Esophagus squamous epithelium (tissue), 5 donors: Measurements from ENCODE around the gene LMNTD2. TPM values are rescaled to one million over a fixed set of nuclear protein-coding genes. Genes with fewer than 3 reads are reported as not detected.

Experiments used
- DNase-seq: peaks from one replicate; lab custom pipeline; 2025; lab: John Stamatoyannopoulos, UW
- H3K27ac ChIP-seq, 4 donors: fragments of 200-600 bp; sonication (generic); one replicate each; pipeline ENCODE4 v1.5.1; 2016 to 2019; ENCODE audit warnings: mild to moderate bottlenecking in 1 of 4
- H3K27me3 ChIP-seq, 4 donors: fragments of 200-600 bp; sonication (generic); 1 replicate in 3 of 4; 2 replicates in 1 of 4; pipeline versions ENCODE4 v1.5.1 to v1.6.0; 2017 to 2021; ENCODE audit warnings: antibody characterized with exemption in 1 of 4
- H3K36me3 ChIP-seq, 3 donors: fragments of 200-600 bp; sonication (generic); one replicate each; pipeline ENCODE4 v1.5.1; 2016 to 2019
- H3K4me1 ChIP-seq, 3 donors: fragments of 200-600 bp; sonication (generic); one replicate each; pipeline ENCODE4 v1.5.1; 2017 to 2019
- H3K4me3 ChIP-seq, 4 donors: fragments of 200-600 bp; sonication (generic); 1 replicate in 3 of 4; 2 replicates in 1 of 4; pipeline ENCODE4 v1.5.1; 2016 to 2019; ENCODE audit warnings: mild to moderate bottlenecking in 2 of 4, moderate library complexity in 1 of 4
- H3K9me3 ChIP-seq, 3 donors: fragments of 200-600 bp; sonication (generic); one replicate each; pipeline ENCODE4 v1.5.1; 2016 to 2019
- CTCF ChIP-seq, 6 experiments: fragments of 450-650 bp in 4 of 6; fragments of 200-600 bp in 2 of 6; sonication (generic) in 2 of 6; IDR thresholded peaks; one replicate each; pipeline ENCODE4 v1.5.1; 2016 to 2019; ENCODE audit warnings: antibody characterized with exemption in 6 of 6, mild to moderate bottlenecking in 4 of 6, moderate library complexity in 4 of 6
- POLR2A ChIP-seq, 4 donors: fragments of 450-650 bp; IDR thresholded peaks; one replicate each; pipeline ENCODE4 v1.6.1; 2017; ENCODE audit warnings: antibody characterized with exemption in 4 of 4, mild to moderate bottlenecking in 4 of 4, moderate library complexity in 3 of 4
- WGBS, 2 donors: methylation state at CpG; one replicate each; pipeline ENCODE4 v1.1.5; 2018; 5-methylcytosine and 5-hydroxymethylcytosine counted together
- intact Hi-C: fragments of 100-400 bp; cut with DNase I; formaldehyde crosslinking; loops from one replicate; pipeline ENCODE4 v1.15.0; 2022
- total RNA-seq, 4 donors: library from RNA; depleted of rRNA; stranded (reverse); fragments of >200 nt; gene quantifications; one replicate each; pipeline ENCODE4 v1.1.0, GENCODE V29; 2016
- donor health status: DM: yes; HTN: yes; CAD: no.

LMNTD2 gene
- total RNA-seq, 4 donors from 2014 or later: 2.1 to 4.6 (median 3.8) TPM

- peaks cover 21 to 41% (median 29%) of the 10 kb centered on the region in 3 donors for H3K4me1 ChIP-seq
- peaks cover 0 to 85% (median 3%) of the 10 kb centered on the region in 4 donors for H3K27me3 ChIP-seq
- H3K36me3 ChIP-seq: no peaks in the 10 kb centered on the region
- H3K27ac ChIP-seq: no peak overlapping the region
- intact Hi-C loops: loop anchor here (5.0 kb wide), 1 partner anchor 166 kb away; no protein-coding TSS in a partner anchor
- H3K9me3 ChIP-seq: no peaks in the 10 kb centered on the region
- no CpG with 5 or more reads among the region's 104 CpGs for WGBS, 2 donors
- DNase-seq: no peak
- peak overlapping the region; percentile 27 to 62 (median 44) for H3K4me3 ChIP-seq
- TF ChIP-seq CTCF (IDR thresholded peaks at IDR 0.05): no peak
- no peak for TF ChIP-seq POLR2A (IDR thresholded peaks at IDR 0.05)
These were observed 4.5 kb downstream of the LMNTD2 start for GRCh38 chr11:555780-556661.

GRCh38 chr11:555227-555779 lies 5.2 kb downstream of the LMNTD2 start:
- Histone ChIP-seq H3K4me1 (peaks cover 20 to 37% (median 27%) of the 10 kb centered on the region in 3 donors), H3K27ac (peak overlapping the region in 1 of 4 donors; percentile 9), H3K4me3 (peak overlapping the region; percentile 27 to 62 (median 44)), H3K9me3 (no peaks in the 10 kb centered on the region), H3K27me3 (peaks cover 0 to 92% (median 3%) of the 10 kb centered on the region in 4 donors), H3K36me3 (no peaks in the 10 kb centered on the region)
- WGBS, 2 donors: 0% methylated on average over 6 to 7 of the region's 57 CpGs
- intact Hi-C loops: loop anchor here (5.0 kb wide), 1 partner anchor 167 kb away; no protein-coding TSS in a partner anchor
- no peak for DNase-seq
- no peak for TF ChIP-seq POLR2A (IDR thresholded peaks at IDR 0.05)
- no peak for TF ChIP-seq CTCF (IDR thresholded peaks at IDR 0.05)

GRCh38 chr11:554428-555226 lies 5.9 kb downstream of the LMNTD2 start:
- Histone ChIP-seq H3K27me3 (peaks cover 0 to 93% (median 3%) of the 10 kb centered on the region in 4 donors), H3K36me3 (no peaks in the 10 kb centered on the region), H3K4me1 (peaks cover 15 to 31% (median 20%) of the 10 kb centered on the region in 3 donors), H3K9me3 (no peaks in the 10 kb centered on the region), H3K27ac (no peak overlapping the region), H3K4me3 (peak overlapping the region; percentile 27 to 62 (median 44))
- TF ChIP-seq CTCF (IDR thresholded peaks at IDR 0.05) (peak; percentile 52 to 71 (median 64)), POLR2A (IDR thresholded peaks at IDR 0.05) (no peak)
- WGBS, 2 donors: 0% methylated on average over 2 of the region's 60 CpGs; no CpG with 5 or more reads in 1 of the 2 donors
- DNase-seq: no peak
- intact Hi-C loops: loop anchor here (5.0 kb wide), 1 partner anchor 168 kb away; no protein-coding TSS in a partner anchor

- Histone ChIP-seq H3K4me3 (no peak overlapping the region), H3K27me3 (peaks cover 0 to 88% (median 3%) of the 10 kb centered on the region in 4 donors), H3K9me3 (no peaks in the 10 kb centered on the region), H3K4me1 (peaks cover 15 to 27% (median 20%) of the 10 kb centered on the region in 3 donors), H3K36me3 (no peaks in the 10 kb centered on the region), H3K27ac (no peak overlapping the region)
- TF ChIP-seq POLR2A (IDR thresholded peaks at IDR 0.05) (no peak), CTCF (IDR thresholded peaks at IDR 0.05) (no peak)
- no CpG with 5 or more reads among the region's 11 CpGs for WGBS, 2 donors
- no peak for DNase-seq
- intact Hi-C loops: no loop called here
These were observed 6.6 kb downstream of the LMNTD2 start for GRCh38 chr11:553988-554340.
